Activated CD4-positive, alpha-beta T cell treated with anti-CD3 and anti-CD28 coated beads, Interleukin-2, amount 50 U/mL, for 24 hours (primary cell): ENCODE results near the gene TMEM167A.

Source experiments
- DNase-seq, 2 donors: peaks; one replicate each; pipeline ENCODE4 v3.0.0-alpha.2; 2020; ENCODE audit warnings: low read depth in 1 of 2, low spot score in 1 of 2

TMEM167A gene

GRCh38 chr5:83035373-83036100, 41.7 kb downstream of the TMEM167A start:
- no peak for DNase-seq

DNA sequence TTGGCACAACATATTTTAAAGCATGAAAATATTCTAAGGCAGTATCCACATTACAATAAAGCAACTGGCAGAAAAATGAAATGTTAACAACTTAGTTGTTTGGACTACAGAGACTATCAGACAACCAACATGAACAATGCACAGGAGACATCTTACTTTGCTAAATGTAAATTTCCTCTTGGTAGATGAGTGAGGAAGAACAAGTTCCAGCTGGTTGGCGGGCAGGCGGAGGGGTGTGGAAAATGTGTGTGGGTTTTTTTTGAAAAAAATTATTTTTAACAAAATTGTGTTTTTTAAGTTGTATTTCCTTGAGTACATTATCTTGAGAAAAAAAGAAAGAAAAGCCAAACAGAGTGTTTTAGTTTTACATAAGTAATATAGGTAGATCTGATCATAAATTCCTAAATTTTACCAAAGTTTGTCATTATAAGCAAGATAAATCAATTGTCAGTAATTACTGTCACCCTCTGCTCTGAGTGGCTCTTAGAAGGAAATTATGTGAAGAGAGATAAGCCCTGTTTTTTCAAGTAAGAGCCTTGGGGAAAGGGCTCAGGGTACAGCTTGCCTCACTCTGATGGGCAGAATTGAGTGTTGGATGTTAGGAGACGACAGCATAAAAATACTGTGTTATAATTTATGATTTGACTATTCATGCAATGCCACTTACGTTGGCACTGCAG, 42.5 kb downstream of the TMEM167A start:
- no peak for DNase-seq

GRCh38 chr5:83034036-83034435, 43.2 kb downstream of the TMEM167A start:
- DNase-seq = no peak

- DNase-seq = no peak
Measured at GRCh38 chr5:83031381-83031780, 45.8 kb downstream of the TMEM167A start.

DNA sequence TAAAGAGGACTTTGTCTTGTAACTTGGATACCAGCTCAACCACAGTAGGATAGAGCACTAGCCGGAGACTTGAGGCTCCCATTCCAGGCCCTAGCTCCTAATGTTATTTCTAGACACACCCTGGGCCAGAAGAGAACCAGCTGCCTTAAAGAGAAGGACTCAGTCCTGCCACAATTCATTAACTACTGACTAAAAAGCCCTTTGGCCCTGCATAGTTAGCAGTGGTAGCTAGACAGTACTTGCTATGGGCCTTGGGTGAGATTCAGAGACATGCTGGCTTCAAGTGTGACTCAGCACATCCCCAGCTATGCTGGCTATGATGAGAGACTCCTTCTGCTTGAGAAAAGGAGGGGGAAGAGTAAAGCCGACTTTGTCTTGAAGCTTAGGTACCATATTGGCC, 47.3 kb downstream of the TMEM167A start:
- DNase-seq = no peak

DNA sequence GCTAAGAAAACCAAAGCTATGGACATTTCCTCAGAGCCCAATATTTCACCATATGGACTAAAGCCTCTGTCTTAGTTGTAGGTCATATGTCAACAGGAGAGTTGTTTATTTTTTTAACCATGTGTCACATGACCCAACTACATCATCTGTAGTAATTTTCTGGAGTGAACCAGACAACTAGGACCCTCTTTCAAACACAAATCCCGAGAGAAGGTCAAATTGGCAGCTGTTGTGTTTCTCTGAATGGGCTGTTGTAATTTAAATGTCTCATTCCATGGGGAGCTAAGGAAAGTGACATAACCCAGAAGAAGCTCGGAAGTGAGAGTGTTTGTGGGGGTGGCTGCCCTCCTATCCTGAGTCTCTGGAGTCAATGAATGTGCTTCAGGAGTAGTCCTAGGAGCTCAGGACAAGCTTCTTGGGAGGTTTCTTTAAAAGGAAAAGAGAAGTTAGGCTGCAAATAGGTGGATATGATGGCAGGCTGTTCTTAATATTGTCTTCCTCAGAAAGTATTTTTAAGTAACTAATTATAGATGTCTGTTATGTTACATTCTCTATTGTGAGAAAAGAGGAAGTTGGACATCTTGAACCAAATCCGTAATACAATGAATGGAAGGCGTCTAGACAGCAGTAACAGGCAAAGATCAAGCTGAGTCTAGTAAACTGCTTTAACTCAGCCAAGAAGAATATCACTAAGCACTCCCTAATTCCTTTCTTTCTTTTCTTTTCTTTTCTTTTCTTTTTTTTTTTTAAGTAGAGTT, 50.1 kb downstream of the TMEM167A start:
- no peak for DNase-seq

GRCh38 chr5:83026516-83026915, 50.7 kb downstream of the TMEM167A start:
- DNase-seq = no peak

DNA sequence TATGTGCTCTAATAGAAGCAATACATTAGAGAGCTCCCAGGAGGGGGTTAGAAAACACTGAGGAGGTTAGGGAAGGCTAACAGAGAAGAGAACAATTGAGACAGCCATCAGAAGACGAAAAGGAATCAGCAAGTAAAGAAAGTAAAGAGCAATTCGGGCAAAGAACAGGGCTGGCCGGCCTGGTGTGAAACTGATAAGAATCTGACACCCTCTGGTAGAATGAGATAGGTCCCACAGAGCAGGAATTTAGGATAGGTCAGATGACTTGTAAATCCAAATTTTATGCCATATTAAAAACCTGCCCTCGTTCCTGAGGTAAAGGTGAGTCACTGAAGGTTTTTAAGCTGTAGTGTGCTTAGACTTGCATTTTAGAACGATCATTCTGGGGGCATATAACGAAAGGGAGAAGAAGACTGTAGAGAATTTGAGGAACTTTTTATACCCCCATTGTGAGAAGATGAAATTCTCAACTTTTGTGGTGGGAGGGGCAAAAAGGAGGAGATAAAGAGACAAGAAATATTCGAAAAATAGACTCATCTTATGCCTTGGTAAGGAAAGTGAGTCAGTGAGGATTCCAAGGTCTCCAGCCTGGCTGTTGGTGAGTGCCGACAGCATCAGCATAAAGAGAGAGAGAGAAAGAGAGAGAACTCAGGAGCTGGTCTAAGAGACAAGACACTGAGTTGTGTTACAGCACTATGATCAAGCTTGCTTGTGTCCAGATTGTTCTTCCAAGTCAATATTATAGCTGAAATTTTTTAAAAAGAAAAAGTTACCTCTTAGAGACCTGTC, 51.3 kb downstream of the TMEM167A start:
- no peak for DNase-seq

GRCh38 chr5:83022334-83022733, 54.9 kb downstream of the TMEM167A start:
- DNase-seq = no peak

DNA sequence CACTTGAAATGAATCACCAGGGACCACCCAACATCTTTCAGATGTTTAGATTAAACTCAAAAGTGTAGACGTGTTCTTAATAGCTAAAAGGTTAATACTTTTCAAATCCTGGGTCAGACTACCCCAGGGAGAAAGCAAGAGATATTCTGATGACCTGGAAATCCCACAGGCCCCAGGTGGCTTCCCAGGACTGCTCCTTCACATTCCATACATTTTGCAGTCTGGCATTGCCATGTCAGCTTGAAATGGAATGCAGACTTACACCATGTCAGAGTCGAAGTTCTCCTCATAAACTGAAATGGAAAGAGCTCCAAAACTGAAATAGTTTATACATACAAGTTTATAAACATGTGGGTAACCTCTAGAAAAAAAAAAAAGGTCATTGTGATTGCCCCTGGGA, 61.5 kb downstream of the TMEM167A start:
- DNase-seq = no peak

- DNase-seq = no peak
Measured at GRCh38 chr5:83011985-83012384, 65.2 kb downstream of the TMEM167A start.

DNA sequence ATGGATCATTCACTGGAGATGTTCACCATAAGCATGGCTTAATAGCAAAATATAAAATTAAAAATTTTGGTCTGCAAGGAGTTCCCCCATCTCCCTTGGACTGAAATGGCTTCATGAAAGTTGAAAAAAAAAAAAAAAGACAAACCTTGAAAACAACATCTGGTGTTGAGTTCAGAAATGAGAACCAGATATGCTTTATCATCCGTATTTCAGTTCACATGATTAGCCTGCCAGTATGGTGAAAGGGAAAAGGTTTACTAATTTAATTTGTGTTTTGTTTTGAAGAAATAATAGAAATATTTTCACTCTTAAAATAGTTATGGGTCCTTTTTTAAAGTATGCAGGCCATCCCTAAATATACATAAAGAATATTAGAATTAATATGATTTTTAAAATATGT, 67.8 kb downstream of the TMEM167A start:
- DNase-seq = no peak

GRCh38 chr5:83007755-83008154, 69.4 kb downstream of the TMEM167A start:
- DNase-seq = no peak

DNA sequence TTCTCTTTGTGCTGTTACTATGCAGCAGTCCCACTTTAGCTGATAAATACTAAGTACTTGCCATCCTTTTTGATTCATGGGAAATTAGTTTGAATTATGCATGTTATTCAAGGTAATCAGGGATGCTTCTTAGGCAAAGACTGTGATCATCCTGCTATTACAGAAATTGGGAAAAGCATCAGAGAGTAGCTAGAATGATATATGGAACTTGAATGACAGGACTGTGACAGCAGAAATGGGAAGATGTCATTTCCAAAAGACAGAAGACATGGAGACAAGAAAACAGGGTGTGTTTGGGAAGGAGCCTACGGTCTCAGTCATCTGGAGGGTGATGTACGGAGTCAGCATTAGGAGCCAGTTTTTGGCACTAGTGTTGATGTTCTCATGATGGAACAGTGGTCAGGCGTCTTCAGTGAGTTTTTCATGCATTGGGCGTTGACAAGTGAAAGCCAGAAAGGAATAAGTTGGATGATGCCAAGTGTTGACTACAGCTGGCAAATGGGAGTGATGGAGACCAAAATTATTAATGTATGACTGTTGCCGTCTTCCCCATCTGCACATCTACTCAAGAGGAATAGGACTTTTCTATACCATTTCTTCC, 70.4 kb downstream of the TMEM167A start:
- DNase-seq = no peak

- DNase-seq = no peak
Measured at GRCh38 chr5:83003791-83004190, 73.4 kb downstream of the TMEM167A start.
